ENCODE results near the gene PCDHA5.
"Not testable (repeated sequence)": the region's sequence is repeated elsewhere in the genome, so short reads cannot be mapped to it uniquely, and the experiment has no call there.

PCDHA5 gene

GRCh38 chr5:140796072-140796717 lies 25.2 kb upstream of the PCDHA5 start:
- H3K27me3 ChIP-seq (ENCODE audit: control insufficient read depth in 5 of 5, insufficient read depth in 4 of 5, low read length in 5 of 5), result peaks cover 0 to 11% (median 2%) of the 10 kb centered on the region in 5 donors

GRCh38 chr5:140796718-140797095 lies 24.7 kb upstream of the PCDHA5 start:
- H3K27ac ChIP-seq (ENCODE audit: low read depth, low read length), result no peak overlapping the region
- peaks cover 0 to 11% (median 2%) of the 10 kb centered on the region in 5 donors for H3K27me3 ChIP-seq (ENCODE audit: control insufficient read depth in 5 of 5, insufficient read depth in 4 of 5, low read length in 5 of 5)
- no peak overlapping the region for H3K9ac ChIP-seq (ENCODE audit: low read length in 5 of 5)
- H3K4me3 ChIP-seq (ENCODE audit: low read depth in 1 of 5, low read length in 5 of 5), result peak overlapping the region in 2 of 5 donors; percentile 12 to 33
- H3K9me3 ChIP-seq (ENCODE audit: control insufficient read depth in 5 of 5, low read length in 5 of 5), result peaks cover 11 to 49% (median 29%) of the 10 kb centered on the region in 5 donors
- no peaks in the 10 kb centered on the region for H3K36me3 ChIP-seq (ENCODE audit: control insufficient read depth in 5 of 5, insufficient read depth in 5 of 5, low read length in 5 of 5)
- H3K4me1 ChIP-seq (ENCODE audit: control insufficient read depth in 5 of 5, insufficient read depth in 5 of 5, low read length in 5 of 5), result no peaks in the 10 kb centered on the region

More at GRCh38 chr5:140796072-140796717, 25.2 kb upstream of the PCDHA5 start:
- not testable (repeated sequence) for H3K9ac ChIP-seq (ENCODE audit: low read length in 5 of 5); H3K36me3 ChIP-seq (ENCODE audit: control insufficient read depth in 5 of 5, insufficient read depth in 5 of 5, low read length in 5 of 5); H3K4me1 ChIP-seq (ENCODE audit: control insufficient read depth in 5 of 5, insufficient read depth in 5 of 5, low read length in 5 of 5); H3K27ac ChIP-seq (ENCODE audit: low read depth, low read length)
- peak overlapping the region in 1 of 5 donors; percentile 33 for H3K4me3 ChIP-seq (ENCODE audit: low read depth in 1 of 5, low read length in 5 of 5)
- H3K9me3 ChIP-seq (ENCODE audit: control insufficient read depth in 5 of 5, low read length in 5 of 5), result peaks cover 11 to 44% (median 29%) of the 10 kb centered on the region in 5 donors

GRCh38 chr5:140800816-140801493 lies 20.5 kb upstream of the PCDHA5 start, which contains the start of gene PCDHA3:
TSS of gene PCDHA3 (plus strand) at chr5:140801057.
- H3K9me3 ChIP-seq (ENCODE audit: control insufficient read depth in 5 of 5, low read length in 5 of 5), result peaks cover 9 to 43% (median 31%) of the 10 kb centered on the region in 5 donors
- H3K9ac ChIP-seq (ENCODE audit: low read length in 5 of 5), result no peak within 1 kb of the TSS
- peaks cover 0 to 16% (median 0%) of the 10 kb centered on the region in 5 donors for H3K27me3 ChIP-seq (ENCODE audit: control insufficient read depth in 5 of 5, insufficient read depth in 4 of 5, low read length in 5 of 5)
- no peak within 1 kb of the TSS for H3K27ac ChIP-seq (ENCODE audit: low read depth, low read length)
- H3K4me3 ChIP-seq (ENCODE audit: low read depth in 1 of 5, low read length in 5 of 5), result peak within 1 kb of the TSS; percentile 23 to 60 (median 35)
- no peaks in the 10 kb centered on the region for H3K4me1 ChIP-seq (ENCODE audit: control insufficient read depth in 5 of 5, insufficient read depth in 5 of 5, low read length in 5 of 5)
- no peaks in the 10 kb centered on the region for H3K36me3 ChIP-seq (ENCODE audit: control insufficient read depth in 5 of 5, insufficient read depth in 5 of 5, low read length in 5 of 5)

GRCh38 chr5:140801494-140801841 lies 19.9 kb upstream of the PCDHA5 start:
- H3K9me3 ChIP-seq (ENCODE audit: control insufficient read depth in 5 of 5, low read length in 5 of 5), result peaks cover 7 to 38% (median 27%) of the 10 kb centered on the region in 5 donors
- H3K27me3 ChIP-seq (ENCODE audit: control insufficient read depth in 5 of 5, insufficient read depth in 4 of 5, low read length in 5 of 5), result peaks cover 0 to 14% (median 0%) of the 10 kb centered on the region in 5 donors
- H3K4me1 ChIP-seq (ENCODE audit: control insufficient read depth in 5 of 5, insufficient read depth in 5 of 5, low read length in 5 of 5), result no peaks in the 10 kb centered on the region
- peak overlapping the region in 4 of 5 donors; percentile 23 to 60 (median 43) for H3K4me3 ChIP-seq (ENCODE audit: low read depth in 1 of 5, low read length in 5 of 5)
- H3K36me3 ChIP-seq (ENCODE audit: control insufficient read depth in 5 of 5, insufficient read depth in 5 of 5, low read length in 5 of 5), result no peaks in the 10 kb centered on the region
- H3K27ac ChIP-seq (ENCODE audit: low read depth, low read length), result no peak overlapping the region
- H3K9ac ChIP-seq (ENCODE audit: low read length in 5 of 5), result no peak overlapping the region

- not testable (repeated sequence) for H3K27me3 ChIP-seq (ENCODE audit: control insufficient read depth in 5 of 5, insufficient read depth in 4 of 5, low read length in 5 of 5)
Measured at GRCh38 chr5:140802381-140802780, 19.0 kb upstream of the PCDHA5 start.

GRCh38 chr5:140802781-140803271 lies 18.6 kb upstream of the PCDHA5 start:
- Histone ChIP-seq H3K27ac (ENCODE audit: low read depth, low read length) (no peak overlapping the region), H3K27me3 (ENCODE audit: control insufficient read depth in 5 of 5, insufficient read depth in 4 of 5, low read length in 5 of 5) (peaks cover 0 to 9% (median 0%) of the 10 kb centered on the region in 5 donors), H3K4me1 (ENCODE audit: control insufficient read depth in 5 of 5, insufficient read depth in 5 of 5, low read length in 5 of 5) (no peaks in the 10 kb centered on the region), H3K9me3 (ENCODE audit: control insufficient read depth in 5 of 5, low read length in 5 of 5) (peaks cover 7 to 38% (median 29%) of the 10 kb centered on the region in 5 donors), H3K9ac (ENCODE audit: low read length in 5 of 5) (no peak overlapping the region), H3K4me3 (ENCODE audit: low read depth in 1 of 5, low read length in 5 of 5) (peak overlapping the region in 1 of 5 donors; percentile 51), H3K36me3 (ENCODE audit: control insufficient read depth in 5 of 5, insufficient read depth in 5 of 5, low read length in 5 of 5) (no peaks in the 10 kb centered on the region)

More at GRCh38 chr5:140802381-140802780, 19.0 kb upstream of the PCDHA5 start:
- Histone ChIP-seq H3K4me3 (ENCODE audit: low read depth in 1 of 5, low read length in 5 of 5) (peak overlapping the region in 2 of 5 donors; percentile 28 to 51), H3K9me3 (ENCODE audit: control insufficient read depth in 5 of 5, low read length in 5 of 5) (peaks cover 7 to 36% (median 26%) of the 10 kb centered on the region in 5 donors)
- H3K36me3 ChIP-seq (ENCODE audit: control insufficient read depth in 5 of 5, insufficient read depth in 5 of 5, low read length in 5 of 5); H3K27ac ChIP-seq (ENCODE audit: low read depth, low read length); H3K4me1 ChIP-seq (ENCODE audit: control insufficient read depth in 5 of 5, insufficient read depth in 5 of 5, low read length in 5 of 5); H3K9ac ChIP-seq (ENCODE audit: low read length in 5 of 5): not testable (repeated sequence)

GRCh38 chr5:140806834-140807775 lies 14.3 kb upstream of the PCDHA5 start, which contains the start of gene PCDHA4:
TSS of gene PCDHA4 (plus strand) at chr5:140807068.
- H3K4me1 ChIP-seq (ENCODE audit: control insufficient read depth in 5 of 5, insufficient read depth in 5 of 5, low read length in 5 of 5), result no peaks in the 10 kb centered on the region

GRCh38 chr5:140808241-140808888 lies 13.0 kb upstream of the PCDHA5 start:
- not testable (repeated sequence) for H3K4me1 ChIP-seq (ENCODE audit: control insufficient read depth in 5 of 5, insufficient read depth in 5 of 5, low read length in 5 of 5)

More at GRCh38 chr5:140806834-140807775, 14.3 kb upstream of the PCDHA5 start, which contains the start of gene PCDHA4:
- Histone ChIP-seq H3K36me3 (ENCODE audit: control insufficient read depth in 5 of 5, insufficient read depth in 5 of 5, low read length in 5 of 5) (no peaks in the 10 kb centered on the region), H3K4me3 (ENCODE audit: low read depth in 1 of 5, low read length in 5 of 5) (peak within 1 kb of the TSS in 4 of 5 donors; percentile 8 to 59 (median 54)), H3K27ac (ENCODE audit: low read depth, low read length) (no peak within 1 kb of the TSS), H3K27me3 (ENCODE audit: control insufficient read depth in 5 of 5, insufficient read depth in 4 of 5, low read length in 5 of 5) (peaks cover 0 to 16% (median 0%) of the 10 kb centered on the region in 5 donors), H3K9ac (ENCODE audit: low read length in 5 of 5) (no peak within 1 kb of the TSS), H3K9me3 (ENCODE audit: control insufficient read depth in 5 of 5, low read length in 5 of 5) (peaks cover 5 to 42% (median 34%) of the 10 kb centered on the region in 5 donors)

GRCh38 chr5:140808889-140809291 lies 12.5 kb upstream of the PCDHA5 start:
- H3K4me1 ChIP-seq (ENCODE audit: control insufficient read depth in 5 of 5, insufficient read depth in 5 of 5, low read length in 5 of 5), result no peaks in the 10 kb centered on the region
- H3K27me3 ChIP-seq (ENCODE audit: control insufficient read depth in 5 of 5, insufficient read depth in 4 of 5, low read length in 5 of 5), result peaks cover 0 to 7% (median 0%) of the 10 kb centered on the region in 5 donors
- H3K36me3 ChIP-seq (ENCODE audit: control insufficient read depth in 5 of 5, insufficient read depth in 5 of 5, low read length in 5 of 5), result no peaks in the 10 kb centered on the region
- H3K9me3 ChIP-seq (ENCODE audit: control insufficient read depth in 5 of 5, low read length in 5 of 5), result peaks cover 2 to 36% (median 21%) of the 10 kb centered on the region in 5 donors
- no peak overlapping the region for H3K27ac ChIP-seq (ENCODE audit: low read depth, low read length)
- H3K9ac ChIP-seq (ENCODE audit: low read length in 5 of 5), result no peak overlapping the region
- H3K4me3 ChIP-seq (ENCODE audit: low read depth in 1 of 5, low read length in 5 of 5), result peak overlapping the region in 1 of 5 donors; percentile 22

More at GRCh38 chr5:140808241-140808888, 13.0 kb upstream of the PCDHA5 start:
- not testable (repeated sequence) for H3K27me3 ChIP-seq (ENCODE audit: control insufficient read depth in 5 of 5, insufficient read depth in 4 of 5, low read length in 5 of 5); H3K27ac ChIP-seq (ENCODE audit: low read depth, low read length); H3K9ac ChIP-seq (ENCODE audit: low read length in 5 of 5); H3K36me3 ChIP-seq (ENCODE audit: control insufficient read depth in 5 of 5, insufficient read depth in 5 of 5, low read length in 5 of 5)
- Histone ChIP-seq H3K9me3 (ENCODE audit: control insufficient read depth in 5 of 5, low read length in 5 of 5) (peaks cover 4 to 36% (median 21%) of the 10 kb centered on the region in 5 donors), H3K4me3 (ENCODE audit: low read depth in 1 of 5, low read length in 5 of 5) (peak overlapping the region in 1 of 5 donors; percentile 22)

Data from subcutaneous abdominal adipose tissue (tissue), 5 donors.